ENCODE data around the gene MYRFL. TPM values are rescaled to one million over a fixed set of nuclear protein-coding genes. Genes with fewer than 3 reads are reported as not detected.
A peak's percentile ranks its signal among the peaks of the same experiment; 100 is the strongest.

MYRFL gene
- total and polyA plus RNA-seq, 5 donors = 0.05 to 0.36 (median 0.20) TPM; not detected in 2

DNA sequence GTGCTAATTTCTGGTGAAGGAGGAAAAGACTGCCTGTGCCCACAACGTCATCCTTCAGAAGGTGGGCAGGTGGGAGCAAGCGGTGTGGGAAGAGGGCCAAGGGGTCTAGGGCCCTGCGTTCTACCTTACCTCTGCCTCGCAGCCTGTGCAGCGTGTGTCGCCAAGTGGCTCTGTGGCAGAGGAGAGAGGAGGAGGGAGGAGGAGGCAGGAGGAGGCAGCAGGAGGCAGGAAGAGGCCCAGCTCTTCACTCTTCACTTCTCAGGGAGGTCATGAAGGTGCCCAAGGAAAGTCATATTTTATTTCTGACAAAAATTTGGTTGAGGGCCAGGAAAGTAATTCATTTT is 177.9 kb downstream of the MYRFL start:
- H3K9me3 ChIP-seq (ENCODE audit: control insufficient read depth, low read length) = no peaks in the 10 kb centered on the region
- H3K27me3 ChIP-seq (ENCODE audit: control insufficient read depth, insufficient read depth) = no peaks in the 10 kb centered on the region
- H3K4me3 ChIP-seq (ENCODE audit: low read length) = no peak overlapping the region
- no peak overlapping the region for H3K27ac ChIP-seq (ENCODE audit: low read length)
- H3K4me1 ChIP-seq (ENCODE audit: control insufficient read depth, insufficient read depth, low read length) = peaks cover 3% of the 10 kb centered on the region
- DNase-seq (no peak), ATAC-seq (peak; percentile 32 to 48)
- WGBS = 65% methylated on average over 6 of the region's 6 CpGs
- intact Hi-C loops (cut with DNase I) = no loop called here

- H3K9me3 ChIP-seq (ENCODE audit: control insufficient read depth, low read length) = no peaks in the 10 kb centered on the region
- no peak overlapping the region for H3K4me3 ChIP-seq (ENCODE audit: low read length)
- H3K4me1 ChIP-seq (ENCODE audit: control insufficient read depth, insufficient read depth, low read length) = peaks cover 3% of the 10 kb centered on the region
- 75% methylated on average over 2 of the region's 2 CpGs for WGBS
- H3K27me3 ChIP-seq (ENCODE audit: control insufficient read depth, insufficient read depth) = no peaks in the 10 kb centered on the region
- intact Hi-C loops (cut with DNase I) = no loop called here
- no peak overlapping the region for H3K27ac ChIP-seq (ENCODE audit: low read length)
- ATAC-seq (no peak), DNase-seq (no peak)
These were observed 181.0 kb downstream of the MYRFL start for GRCh38 chr12:70005864-70006618.

DNA sequence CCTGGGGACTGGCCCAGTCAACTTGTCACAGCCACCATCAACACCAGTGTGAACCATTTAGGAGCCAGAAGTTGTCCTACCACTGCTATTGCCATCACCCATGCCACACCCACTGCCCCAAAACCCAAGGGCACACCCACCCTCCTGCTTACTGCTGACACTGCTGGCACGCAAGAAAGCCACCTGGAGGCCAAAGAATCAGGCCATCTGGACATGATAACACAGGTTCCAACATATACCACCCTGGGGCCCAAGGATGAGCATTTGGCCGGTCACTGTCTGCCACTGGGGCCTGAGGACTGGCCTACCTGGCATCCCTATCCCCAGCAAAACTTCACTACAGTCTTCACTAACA is 181.6 kb downstream of the MYRFL start:
- Histone ChIP-seq H3K4me1 (ENCODE audit: control insufficient read depth, insufficient read depth, low read length) (peaks cover 3% of the 10 kb centered on the region), H3K9me3 (ENCODE audit: control insufficient read depth, low read length) (no peaks in the 10 kb centered on the region), H3K27ac (ENCODE audit: low read length) (no peak overlapping the region), H3K27me3 (ENCODE audit: control insufficient read depth, insufficient read depth) (no peaks in the 10 kb centered on the region), H3K4me3 (ENCODE audit: low read length) (no peak overlapping the region)
- DNase-seq (no peak), ATAC-seq (no peak)
- WGBS = 93% methylated on average over 2 of the region's 2 CpGs
- intact Hi-C loops (cut with DNase I) = no loop called here

GRCh38 chr12:70007687-70008086 is 182.7 kb downstream of the MYRFL start:
- Histone ChIP-seq H3K9me3 (ENCODE audit: control insufficient read depth, low read length) (no peaks in the 10 kb centered on the region), H3K27ac (ENCODE audit: low read length) (no peak overlapping the region), H3K4me1 (ENCODE audit: control insufficient read depth, insufficient read depth, low read length) (peaks cover 3% of the 10 kb centered on the region), H3K4me3 (ENCODE audit: low read length) (no peak overlapping the region), H3K27me3 (ENCODE audit: control insufficient read depth, insufficient read depth) (no peaks in the 10 kb centered on the region)
- DNase-seq = no peak
- intact Hi-C loops (cut with DNase I) = no loop called here
- ATAC-seq = no peak
- WGBS = 75% methylated on average over 2 of the region's 2 CpGs

Other genes with a start within 250 kb of the MYRFL start
- 100 to 1,000 TPM in 2 of 4 donors, 10 to 100 TPM in 2; 86.2 to 130 (median 98.5) TPM for gene CCT2, start 239.8 kb upstream of the MYRFL start, total RNA-seq
- gene CCT2, start 239.8 kb upstream of the MYRFL start, polyA plus RNA-seq = 76.9 TPM
- 10 to 100 TPM in 3 of 4 donors, 1 to 10 TPM in 1; 3.2 to 22.2 (median 20.4) TPM for gene LRRC10, start 214.3 kb upstream of the MYRFL start, total RNA-seq
- gene LRRC10, start 214.3 kb upstream of the MYRFL start, polyA plus RNA-seq = 22.0 TPM
- gene BEST3, start 125.9 kb upstream of the MYRFL start, total RNA-seq = under 1 TPM in 1 of 4 donors, not detected in 3; 0.15 TPM
- not detected for gene BEST3, start 125.9 kb upstream of the MYRFL start, polyA plus RNA-seq
- gene RAB3IP, start 86.4 kb upstream of the MYRFL start, total RNA-seq = 10 to 100 TPM; 14.8 to 24.8 (median 19.6) TPM
- gene RAB3IP, start 86.4 kb upstream of the MYRFL start, polyA plus RNA-seq = 17.0 TPM